Heart right ventricle (tissue), 16 donors: Measurements from ENCODE around the gene DLX5. TPM values are rescaled to one million over a fixed set of nuclear protein-coding genes. Genes with fewer than 3 reads are reported as not detected.

ENCODE experiments used
- ATAC-seq, 8 donors: fragments of 200-7000 bp; cut with Tn5 transposase; one replicate each; pipeline ENCODE4 v1.9.1; 2020; ENCODE audit warnings: mild to moderate bottlenecking in 8 of 8, moderate library complexity in 8 of 8, moderate number of reproducible peaks in 1 of 8
- DNase-seq, 2 donors: peaks; one replicate each; pipeline ENCODE4 v3.0.0-alpha.2; 2020
- H3K27ac ChIP-seq, 10 donors: fragments of 200-600 bp; sonication (generic) in 2 of 10; one replicate each; pipeline versions ENCODE4 v1.5.0 to v1.8.0; 2020 to 2022; ENCODE audit warnings: mild to moderate bottlenecking in 3 of 10
- H3K27me3 ChIP-seq, 7 donors: fragments of 200-600 bp; one replicate each; pipeline ENCODE4 v1.8.0; 2021 to 2022; ENCODE audit warnings: mild to moderate bottlenecking in 2 of 7
- H3K36me3 ChIP-seq, 9 donors: fragments of 200-600 bp; sonication (generic) in 1 of 9; one replicate each; pipeline versions ENCODE4 v1.5.0 to v1.8.0; 2020 to 2022; ENCODE audit warnings: mild to moderate bottlenecking in 2 of 9
- H3K4me1 ChIP-seq, 9 donors: fragments of 200-600 bp; sonication (generic) in 1 of 9; one replicate each; pipeline versions ENCODE4 v1.5.0 to v1.8.0; 2020 to 2022; ENCODE audit warnings: mild to moderate bottlenecking in 4 of 9
- H3K4me3 ChIP-seq, 10 donors: fragments of 200-600 bp; sonication (generic) in 2 of 10; one replicate each; pipeline versions ENCODE4 v1.5.0 to v1.8.0; 2020 to 2022; ENCODE audit warnings: mild to moderate bottlenecking in 7 of 10, moderate library complexity in 2 of 10
- H3K9me3 ChIP-seq, 11 donors: fragments of 200-600 bp in 10 of 11; sonication (generic) in 2 of 11; one replicate each; pipeline versions ENCODE4 v1.5.0 to v1.8.0; 2013 to 2022; ENCODE audit warnings: mild to moderate bottlenecking in 2 of 11, control low read depth in 1 of 11, moderate library complexity in 1 of 11
- intact Hi-C, 10 donors: fragments of 100-400 bp; cut with DNase I; formaldehyde crosslinking; loops; one replicate each; pipeline versions ENCODE4 v1.11.1 to v1.14.2; 2022
- polyA plus RNA-seq, 2 donors: library from polyadenylated mRNA; stranded (reverse); fragments of 200-250 nt; gene quantifications; one replicate each; pipeline ENCODE4 v1.2.3, GENCODE V29; 2013
- total RNA-seq, 10 donors: library from RNA; stranded (reverse); fragmentation: NEBNext Ultra II Directional in 3 of 10; extraction: Animal tissue kit (Norgen Biotek cat#: 25700) in 3 of 10; gene quantifications; one replicate each; pipeline versions ENCODE4 v1.2.1 to v1.2.4, GENCODE V29; 2021 to 2023
- TF ChIP-seq, protein P1 (sequence below), 9 donors: fragments of 200-600 bp; sonication (generic) in 2 of 9; IDR thresholded peaks; one replicate each; pipeline versions ENCODE4 v1.5.0 to v1.8.0; 2021 to 2022; ENCODE audit warnings: antibody characterized with exemption in 9 of 9, mild to moderate bottlenecking in 5 of 9, moderate library complexity in 1 of 9
- donor health status: Arrhythmogenic right ventricular cardiomyopathy.
- donor health status: ischemic (EF 13 %, LVEDD 7.1; RV severe dilation, severe dysfunction).
- donor health status: healthy with polysubstance abuse.
- donor health status: DM: no; HTN: yes; CAD: no.
- donor health status: DM: no; HTN: no; CAD: no.
- donor health status: ischemic (EF 25% LVEDD 6.9; RV normal size, moderate dysfunction).
- donor health status: ischemic (EF 25% LVEDD 5.7; RV mildly dilated, moderate dysfunction).
- donor health status: healthy.
- donor health status: DM: yes; HTN: yes; CAD: no.
- donor health status: Ischemic cardiomyopathy.
- donor health status: ischemic (EF 35%, LVEDD 5.7; RV mildly dilated, moderate dysfunction).
- donor health status: nonischemic (EF 11% LVEDD 7.7; RV severe dilation, severe dysfunction).
- donor health status: DM: yes; HTN: yes; CAD: no.
- donor health status: PGD.
- donor health status: ischemic (EF 29% LVEDD 5.4; RV normal size, mild dysfunction).
- donor health status: nonischemic (EF 23%, LVEDD 6.1; RV moderate dilation, normal function).

The DLX5 gene
- total and polyA plus RNA-seq, 12 donors = 0.09 TPM; not detected in 11

DNA sequence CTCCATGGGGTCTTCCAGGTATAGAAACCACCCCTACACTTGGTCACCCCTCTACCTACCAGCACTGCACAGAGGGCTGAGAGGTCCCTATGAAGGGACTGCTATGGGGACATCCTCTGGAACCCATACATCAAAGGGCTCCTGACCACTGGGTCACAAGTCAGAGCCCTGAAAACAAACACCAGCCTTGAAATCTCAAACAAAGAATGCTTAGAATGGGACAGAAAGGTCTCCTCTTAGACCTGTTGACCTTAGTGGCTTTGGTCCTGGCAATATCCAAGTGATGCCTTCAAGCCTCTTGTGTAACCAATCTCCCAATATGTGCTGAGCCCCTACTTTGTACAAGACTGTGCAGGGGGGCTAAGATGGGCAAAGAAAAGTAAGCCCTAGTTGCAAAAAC lies 53.9 kb downstream of the DLX5 start:
- no peak overlapping the region for H3K4me3 ChIP-seq
- H3K4me1 ChIP-seq = no peaks in the 10 kb centered on the region
- no peaks in the 10 kb centered on the region for H3K9me3 ChIP-seq
- intact Hi-C loops = no loop called here
- no peak overlapping the region for H3K27ac ChIP-seq
- TF ChIP-seq, protein P1, sequence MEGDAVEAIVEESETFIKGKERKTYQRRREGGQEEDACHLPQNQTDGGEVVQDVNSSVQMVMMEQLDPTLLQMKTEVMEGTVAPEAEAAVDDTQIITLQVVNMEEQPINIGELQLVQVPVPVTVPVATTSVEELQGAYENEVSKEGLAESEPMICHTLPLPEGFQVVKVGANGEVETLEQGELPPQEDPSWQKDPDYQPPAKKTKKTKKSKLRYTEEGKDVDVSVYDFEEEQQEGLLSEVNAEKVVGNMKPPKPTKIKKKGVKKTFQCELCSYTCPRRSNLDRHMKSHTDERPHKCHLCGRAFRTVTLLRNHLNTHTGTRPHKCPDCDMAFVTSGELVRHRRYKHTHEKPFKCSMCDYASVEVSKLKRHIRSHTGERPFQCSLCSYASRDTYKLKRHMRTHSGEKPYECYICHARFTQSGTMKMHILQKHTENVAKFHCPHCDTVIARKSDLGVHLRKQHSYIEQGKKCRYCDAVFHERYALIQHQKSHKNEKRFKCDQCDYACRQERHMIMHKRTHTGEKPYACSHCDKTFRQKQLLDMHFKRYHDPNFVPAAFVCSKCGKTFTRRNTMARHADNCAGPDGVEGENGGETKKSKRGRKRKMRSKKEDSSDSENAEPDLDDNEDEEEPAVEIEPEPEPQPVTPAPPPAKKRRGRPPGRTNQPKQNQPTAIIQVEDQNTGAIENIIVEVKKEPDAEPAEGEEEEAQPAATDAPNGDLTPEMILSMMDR (IDR thresholded peaks at IDR 0.05) = no peak
- no peak for DNase-seq
- ATAC-seq = no peak
- peaks cover 0 to 66% (median 30%) of the 10 kb centered on the region in 7 donors for H3K27me3 ChIP-seq
- H3K36me3 ChIP-seq = no peaks in the 10 kb centered on the region

Other genes starting within 250 kb of the DLX5 start
- gene DLX6, start 19.3 kb downstream of the DLX5 start, total RNA-seq = not detected
- not detected for gene DLX6, start 19.3 kb downstream of the DLX5 start, polyA plus RNA-seq
- gene SDHAF3, start 92.9 kb upstream of the DLX5 start, total RNA-seq = 10 to 100 TPM; 16.7 to 26.5 (median 20.5) TPM
- 10 to 100 TPM in 1 of 2 donors, 1 to 10 TPM in 1; 5.0 to 10.8 TPM for gene SDHAF3, start 92.9 kb upstream of the DLX5 start, polyA plus RNA-seq